Measurements from ENCODE around the gene TRIP10. TPM values are rescaled to one million over a fixed set of nuclear protein-coding genes. Genes with fewer than 3 reads are reported as not detected.

The TRIP10 gene
- total and polyA plus RNA-seq, 9 donors, result 35.5 to 63.8 (median 55.5) TPM

GRCh38 chr19:6711078-6711361, 28.5 kb upstream of the TRIP10 start:
- H3K27me3 ChIP-seq (ENCODE audit: control insufficient read depth, insufficient read depth, low read length), result peaks cover 30% of the 10 kb centered on the region
- no peaks in the 10 kb centered on the region for H3K4me1 ChIP-seq (ENCODE audit: control insufficient read depth, insufficient read depth, low read length)
- no peak for DNase-seq

GRCh38 chr19:6711605-6712004, 27.9 kb upstream of the TRIP10 start:
- Histone ChIP-seq H3K27me3 (ENCODE audit: control insufficient read depth, insufficient read depth, low read length) (peaks cover 30% of the 10 kb centered on the region), H3K36me3 (ENCODE audit: control insufficient read depth, insufficient read depth, low read length) (no peaks in the 10 kb centered on the region), H3K4me1 (ENCODE audit: control insufficient read depth, insufficient read depth, low read length) (no peaks in the 10 kb centered on the region), H3K27ac (ENCODE audit: low read length) (no peak overlapping the region), H3K9me3 (replicated peaks; ENCODE audit: control insufficient read depth, low read depth, low read length) (no peaks in the 10 kb centered on the region), H3K4me3 (ENCODE audit: low read length) (no peak overlapping the region)
- WGBS (ENCODE audit: insufficient coverage), result 66% methylated on average over 7 of the region's 10 CpGs
- no peak for DNase-seq

More at GRCh38 chr19:6711078-6711361, 28.5 kb upstream of the TRIP10 start:
- Histone ChIP-seq H3K36me3 (ENCODE audit: control insufficient read depth, insufficient read depth, low read length) (no peaks in the 10 kb centered on the region), H3K4me3 (ENCODE audit: low read length) (no peak overlapping the region), H3K9me3 (replicated peaks; ENCODE audit: control insufficient read depth, low read depth, low read length) (no peaks in the 10 kb centered on the region), H3K27ac (ENCODE audit: low read length) (no peak overlapping the region)
- WGBS (ENCODE audit: insufficient coverage), result 37% methylated on average over 8 of the region's 9 CpGs

- WGBS (ENCODE audit: insufficient coverage), result 91% methylated on average over 11 of the region's 16 CpGs
- Histone ChIP-seq H3K36me3 (ENCODE audit: control insufficient read depth, insufficient read depth, low read length) (no peaks in the 10 kb centered on the region), H3K9me3 (replicated peaks; ENCODE audit: control insufficient read depth, low read depth, low read length) (no peaks in the 10 kb centered on the region), H3K4me1 (ENCODE audit: control insufficient read depth, insufficient read depth, low read length) (no peaks in the 10 kb centered on the region), H3K4me3 (ENCODE audit: low read length) (no peak overlapping the region), H3K27ac (ENCODE audit: low read length) (no peak overlapping the region), H3K27me3 (ENCODE audit: control insufficient read depth, insufficient read depth, low read length) (peaks cover 30% of the 10 kb centered on the region)
- no peak for DNase-seq
Measured at GRCh38 chr19:6712231-6712630, 27.2 kb upstream of the TRIP10 start.

GRCh38 chr19:6712692-6713670, 26.5 kb upstream of the TRIP10 start:
- peaks cover 28% of the 10 kb centered on the region for H3K27me3 ChIP-seq (ENCODE audit: control insufficient read depth, insufficient read depth, low read length)
- no peaks in the 10 kb centered on the region for H3K9me3 ChIP-seq (replicated peaks; ENCODE audit: control insufficient read depth, low read depth, low read length)
- no peak overlapping the region for H3K27ac ChIP-seq (ENCODE audit: low read length)
- DNase-seq, result no peak
- no peaks in the 10 kb centered on the region for H3K4me1 ChIP-seq (ENCODE audit: control insufficient read depth, insufficient read depth, low read length)
- H3K36me3 ChIP-seq (ENCODE audit: control insufficient read depth, insufficient read depth, low read length), result no peaks in the 10 kb centered on the region
- H3K4me3 ChIP-seq (ENCODE audit: low read length), result no peak overlapping the region
- WGBS (ENCODE audit: insufficient coverage), result 83% methylated on average over 14 of the region's 20 CpGs

- DNase-seq, result no peak
- no peaks in the 10 kb centered on the region for H3K36me3 ChIP-seq (ENCODE audit: control insufficient read depth, insufficient read depth, low read length)
- no peaks in the 10 kb centered on the region for H3K9me3 ChIP-seq (replicated peaks; ENCODE audit: control insufficient read depth, low read depth, low read length)
- no peak overlapping the region for H3K4me3 ChIP-seq (ENCODE audit: low read length)
- H3K4me1 ChIP-seq (ENCODE audit: control insufficient read depth, insufficient read depth, low read length), result no peaks in the 10 kb centered on the region
- H3K27ac ChIP-seq (ENCODE audit: low read length), result no peak overlapping the region
- WGBS (ENCODE audit: insufficient coverage), result 64% methylated on average over 8 of the region's 24 CpGs
- peaks cover 23% of the 10 kb centered on the region for H3K27me3 ChIP-seq (ENCODE audit: control insufficient read depth, insufficient read depth, low read length)
Measured at GRCh38 chr19:6713773-6714692, 25.4 kb upstream of the TRIP10 start.

- no peak overlapping the region for H3K4me3 ChIP-seq (ENCODE audit: low read length)
- peaks cover 17% of the 10 kb centered on the region for H3K27me3 ChIP-seq (ENCODE audit: control insufficient read depth, insufficient read depth, low read length)
- H3K36me3 ChIP-seq (ENCODE audit: control insufficient read depth, insufficient read depth, low read length), result no peaks in the 10 kb centered on the region
- 100% methylated on average over 2 of the region's 11 CpGs for WGBS (ENCODE audit: insufficient coverage)
- no peaks in the 10 kb centered on the region for H3K9me3 ChIP-seq (replicated peaks; ENCODE audit: control insufficient read depth, low read depth, low read length)
- no peak overlapping the region for H3K27ac ChIP-seq (ENCODE audit: low read length)
- no peak for DNase-seq
- no peaks in the 10 kb centered on the region for H3K4me1 ChIP-seq (ENCODE audit: control insufficient read depth, insufficient read depth, low read length)
Measured at GRCh38 chr19:6714749-6715555, 24.5 kb upstream of the TRIP10 start.

- Histone ChIP-seq H3K4me3 (ENCODE audit: low read length) (no peak overlapping the region), H3K4me1 (ENCODE audit: control insufficient read depth, insufficient read depth, low read length) (peaks cover 5% of the 10 kb centered on the region), H3K27me3 (ENCODE audit: control insufficient read depth, insufficient read depth, low read length) (peaks cover 5% of the 10 kb centered on the region), H3K36me3 (ENCODE audit: control insufficient read depth, insufficient read depth, low read length) (no peaks in the 10 kb centered on the region), H3K9me3 (replicated peaks; ENCODE audit: control insufficient read depth, low read depth, low read length) (no peaks in the 10 kb centered on the region), H3K27ac (ENCODE audit: low read length) (no peak overlapping the region)
- no peak for DNase-seq
- WGBS (ENCODE audit: insufficient coverage), result 58% methylated on average over 4 of the region's 6 CpGs
Measured at GRCh38 chr19:6716610-6716970, 22.9 kb upstream of the TRIP10 start.

GRCh38 chr19:6717036-6717435, 22.4 kb upstream of the TRIP10 start:
- WGBS (ENCODE audit: insufficient coverage), result 66% methylated on average over 8 of the region's 10 CpGs
- DNase-seq, result no peak
- no peak overlapping the region for H3K27ac ChIP-seq (ENCODE audit: low read length)
- no peak overlapping the region for H3K4me3 ChIP-seq (ENCODE audit: low read length)
- H3K9me3 ChIP-seq (replicated peaks; ENCODE audit: control insufficient read depth, low read depth, low read length), result no peaks in the 10 kb centered on the region
- peaks cover 5% of the 10 kb centered on the region for H3K4me1 ChIP-seq (ENCODE audit: control insufficient read depth, insufficient read depth, low read length)
- no peaks in the 10 kb centered on the region for H3K36me3 ChIP-seq (ENCODE audit: control insufficient read depth, insufficient read depth, low read length)
- peaks cover 1% of the 10 kb centered on the region for H3K27me3 ChIP-seq (ENCODE audit: control insufficient read depth, insufficient read depth, low read length)

GRCh38 chr19:6717441-6717971, 22.0 kb upstream of the TRIP10 start:
- no peak overlapping the region for H3K27ac ChIP-seq (ENCODE audit: low read length)
- no peaks in the 10 kb centered on the region for H3K9me3 ChIP-seq (replicated peaks; ENCODE audit: control insufficient read depth, low read depth, low read length)
- 77% methylated on average over 3 of the region's 4 CpGs for WGBS (ENCODE audit: insufficient coverage)
- no peaks in the 10 kb centered on the region for H3K36me3 ChIP-seq (ENCODE audit: control insufficient read depth, insufficient read depth, low read length)
- no peaks in the 10 kb centered on the region for H3K27me3 ChIP-seq (ENCODE audit: control insufficient read depth, insufficient read depth, low read length)
- H3K4me3 ChIP-seq (ENCODE audit: low read length), result no peak overlapping the region
- peaks cover 5% of the 10 kb centered on the region for H3K4me1 ChIP-seq (ENCODE audit: control insufficient read depth, insufficient read depth, low read length)
- no peak for DNase-seq

Measured in muscle of leg (tissue), 11 donors.